Lung (tissue), 12 donors: ENCODE results near the gene SYMPK. TPM values are rescaled to one million over a fixed set of nuclear protein-coding genes. Genes with fewer than 3 reads are reported as not detected.

ENCODE experiments used
- ATAC-seq: fragments of 200-7000 bp; cut with Tn5 transposase; one replicate; pipeline ENCODE4 v1.9.1; 2020; ENCODE audit warnings: moderate number of reproducible peaks; ENCODE audit not compliant: insufficient read depth, low FRiP score
- DNase-seq, 3 donors: peaks; one replicate each; pipeline ENCODE4 v3.0.0-alpha.2; 2013 to 2017
- H3K27ac ChIP-seq, 2 donors: one replicate each; pipeline ENCODE4 v1.5.1; 2013; ENCODE audit warnings: mild to moderate bottlenecking in 2 of 2, moderate library complexity in 2 of 2, control low read depth in 1 of 2, inconsistent platforms in 1 of 2, low read depth in 1 of 2, low read length in 1 of 2
- H3K27me3 ChIP-seq, 3 donors: one replicate each; pipeline ENCODE4 v1.5.1; 2013; ENCODE audit warnings: low read length in 2 of 3; ENCODE audit not compliant: control insufficient read depth in 3 of 3, insufficient read depth in 3 of 3
- H3K36me3 ChIP-seq, 4 donors: one replicate each; pipeline ENCODE4 v1.5.1; 2013; ENCODE audit warnings: low read length in 4 of 4, mild to moderate bottlenecking in 1 of 4, moderate library complexity in 1 of 4; ENCODE audit not compliant: control insufficient read depth in 4 of 4, insufficient read depth in 4 of 4
- H3K4me1 ChIP-seq, 5 donors: one replicate each; pipeline ENCODE4 v1.5.1; 2013; ENCODE audit warnings: low read length in 5 of 5, mild to moderate bottlenecking in 2 of 5, moderate library complexity in 1 of 5; ENCODE audit not compliant: control insufficient read depth in 5 of 5, insufficient read depth in 5 of 5
- H3K4me3 ChIP-seq: one replicate; pipeline ENCODE4 v1.5.1; 2013; ENCODE audit warnings: mild to moderate bottlenecking, control low read depth, moderate library complexity
- H3K9ac ChIP-seq, 2 donors: one replicate each; pipeline ENCODE4 v1.5.1; 2013; ENCODE audit warnings: low read length in 2 of 2, control low read depth in 1 of 2; ENCODE audit not compliant: insufficient read depth in 1 of 2
- H3K9me3 ChIP-seq, 4 donors: one replicate each; pipeline ENCODE4 v1.5.1; 2013; ENCODE audit warnings: low read length in 3 of 4, mild to moderate bottlenecking in 1 of 4, moderate library complexity in 1 of 4; ENCODE audit not compliant: control insufficient read depth in 4 of 4, insufficient read depth in 3 of 4
- CTCF ChIP-seq: IDR thresholded peaks from 2 replicates; pipeline ENCODE4 v1.5.1; 2012; ENCODE audit warnings: mild to moderate bottlenecking; ENCODE audit errors: control extremely low read depth, extremely low read depth
- WGBS, 2 donors: extraction: QIAGEN DNeasy Blood & Tissue Kit; methylation state at CpG; one replicate each; pipeline ENCODE4 v1.1.7; 2013; 5-methylcytosine and 5-hydroxymethylcytosine counted together
- polyA plus RNA-seq, 2 donors: library from polyadenylated mRNA; stranded (reverse); fragments of 200-250 nt; gene quantifications; one replicate each; pipeline ENCODE4 v1.2.1, GENCODE V29; 2013
- total RNA-seq, 2 donors: library from RNA; depleted of rRNA in 1 of 2; stranded (reverse); fragments of >200 nt in 1 of 2; gene quantifications; one replicate each; pipeline ENCODE4 v1.2.1, GENCODE V29; 2014 to 2021
- donor health status: control.
- donor health status: control.
- donor health status: Bipolar disorder and iron deficiency.
- donor health status: healthy.
- donor health status: DM: yes; HTN: yes; CAD: no.

The SYMPK gene
- total and polyA plus RNA-seq, 4 donors = 40.3 to 125 (median 64.8) TPM

GRCh38 chr19:45876411-45877197, 13.7 kb upstream of the SYMPK start:
- H3K27ac ChIP-seq = peak overlapping the region in 1 of 2 donors; percentile 42
- H3K36me3 ChIP-seq = no peaks in the 10 kb centered on the region
- no peaks in the 10 kb centered on the region for H3K27me3 ChIP-seq
- peak overlapping the region in 1 of 2 donors; percentile 32 for H3K9ac ChIP-seq
- 2 to 7% methylated on average over 41 of the region's 41 CpGs for WGBS, 2 donors
- no peak for TF ChIP-seq CTCF
- ATAC-seq (no peak), DNase-seq (peak; percentile 67 to 80 (median 73))
- peaks cover 0 to 17% (median 3%) of the 10 kb centered on the region in 5 donors for H3K4me1 ChIP-seq
- H3K4me3 ChIP-seq = peak overlapping the region; percentile 13
- H3K9me3 ChIP-seq = no peaks in the 10 kb centered on the region

GRCh38 chr19:45876161-45876410, 13.1 kb upstream of the SYMPK start:
- no peaks in the 10 kb centered on the region for H3K27me3 ChIP-seq
- no peak overlapping the region for H3K4me3 ChIP-seq
- no peak for ATAC-seq
- no peak for DNase-seq
- TF ChIP-seq CTCF = no peak
- H3K9ac ChIP-seq = peak overlapping the region in 1 of 2 donors; percentile 26
- no peaks in the 10 kb centered on the region for H3K9me3 ChIP-seq
- H3K36me3 ChIP-seq = no peaks in the 10 kb centered on the region
- no peak overlapping the region for H3K27ac ChIP-seq
- H3K4me1 ChIP-seq = peaks cover 0 to 17% (median 3%) of the 10 kb centered on the region in 5 donors
- WGBS, 2 donors = 48% methylated on average over 4 of the region's 4 CpGs

- H3K4me1 ChIP-seq = peaks cover 0 to 17% (median 3%) of the 10 kb centered on the region in 5 donors
- no peaks in the 10 kb centered on the region for H3K36me3 ChIP-seq
- no peak overlapping the region for H3K4me3 ChIP-seq
- no peak for TF ChIP-seq CTCF
- H3K27me3 ChIP-seq = no peaks in the 10 kb centered on the region
- no peaks in the 10 kb centered on the region for H3K9me3 ChIP-seq
- DNase-seq (no peak), ATAC-seq (no peak)
- H3K9ac ChIP-seq = no peak overlapping the region
- H3K27ac ChIP-seq = no peak overlapping the region
- WGBS, 2 donors = 88 to 91% methylated on average over 7 of the region's 7 CpGs
Measured at GRCh38 chr19:45874620-45874966, 11.6 kb upstream of the SYMPK start.
